Endodermal cell (in vitro differentiated cells): Measurements from ENCODE around the gene NCS1. TPM values are rescaled to one million over a fixed set of nuclear protein-coding genes. Genes with fewer than 3 reads are reported as not detected.
A peak's percentile ranks its signal among the peaks of the same experiment; 100 is the strongest.

Source experiments
- DNase-seq: peaks from one replicate; pipeline ENCODE4 v3.0.0-alpha.2; 2017
- H3K27ac ChIP-seq: 2 replicates; pipeline ENCODE4 v1.5.1; 2013; ENCODE audit warnings: mild to moderate bottlenecking, low read depth, low read length, moderate library complexity
- H3K27me3 ChIP-seq: 2 replicates; pipeline ENCODE4 v1.6.1; 2013; ENCODE audit warnings: mild to moderate bottlenecking, low read length, moderate library complexity; ENCODE audit not compliant: insufficient read depth, control insufficient read depth, poor library complexity, severe bottlenecking
- H3K36me3 ChIP-seq: 2 replicates; pipeline ENCODE4 v1.7.0; 2013; ENCODE audit warnings: mild to moderate bottlenecking, low read length, moderate library complexity; ENCODE audit not compliant: control insufficient read depth, insufficient read depth
- H3K4me1 ChIP-seq: one replicate; pipeline ENCODE4 v1.7.0; 2013; ENCODE audit warnings: low read length; ENCODE audit not compliant: control insufficient read depth, insufficient read depth
- H3K4me3 ChIP-seq: 2 replicates; pipeline ENCODE4 v1.5.1; 2013; ENCODE audit warnings: mild to moderate bottlenecking, low read length, moderate library complexity
- H3K9ac ChIP-seq: 2 replicates; pipeline ENCODE4 v1.6.1; 2013; ENCODE audit warnings: mild to moderate bottlenecking, low read length, moderate library complexity; ENCODE audit not compliant: poor library complexity, severe bottlenecking; ENCODE audit errors: extremely low read depth
- H3K9me3 ChIP-seq: 2 replicates; pipeline ENCODE4 v1.6.1; 2013; ENCODE audit warnings: mild to moderate bottlenecking, low read length, moderate library complexity; ENCODE audit not compliant: control insufficient read depth
- H3K27ac Mint-ChIP-seq: 2 replicates; pipeline ENCODE4 v1.8.0; 2020; ENCODE audit warnings: mixed read lengths
- H3K27me3 Mint-ChIP-seq: 2 replicates; pipeline ENCODE4 v1.8.0; 2021; ENCODE audit warnings: mild to moderate bottlenecking, mixed read lengths; ENCODE audit not compliant: insufficient read depth
- H3K36me3 Mint-ChIP-seq: 2 replicates; pipeline ENCODE4 v1.8.0; 2020; ENCODE audit warnings: low read depth, mixed read lengths
- H3K4me1 Mint-ChIP-seq: 2 replicates; pipeline ENCODE4 v1.8.0; 2020; ENCODE audit warnings: mixed read lengths
- H3K4me3 Mint-ChIP-seq: 2 replicates; pipeline ENCODE4 v1.8.0; 2020; ENCODE audit warnings: mild to moderate bottlenecking, moderate library complexity, mixed read lengths
- H3K9me3 Mint-ChIP-seq: 2 replicates; pipeline ENCODE4 v1.8.0; 2020; ENCODE audit warnings: mild to moderate bottlenecking, mixed read lengths
- CTCF ChIP-seq: fragments of 200-600 bp; sonication (generic); conservative IDR thresholded peaks from 2 replicates; pipeline ENCODE4 v1.5.0; 2021; ENCODE audit warnings: antibody characterized with exemption, mild to moderate bottlenecking
- WGBS, 2 experiments: methylation state at CpG; one replicate each; pipeline versions ENCODE4 v1.1.5 to v1.1.7; 2013; ENCODE audit warnings: missing lambda C conversion rate in 2 of 2, mixed read lengths in 1 of 2; ENCODE audit not compliant: insufficient coverage in 1 of 2, insufficient read length in 1 of 2; 5-methylcytosine and 5-hydroxymethylcytosine counted together
- total RNA-seq, 2 donors: library from RNA; stranded (reverse); fragmentation: NEBNext Ultra II Directional in 1 of 2; extraction: Animal tissue kit (Norgen Biotek cat#: 25700) in 1 of 2; gene quantifications; 2 replicates in 1 of 2; 3 replicates in 1 of 2; pipeline ENCODE4 v1.2.1, GENCODE V29; 2021

Gene NCS1
- total RNA-seq, 2 donors from 2014 or later = 40.6 to 47.7 TPM

- H3K4me3 ChIP-seq = no peak overlapping the region
- no peaks in the 10 kb centered on the region for H3K9me3 ChIP-seq
- peak; percentile 70 for DNase-seq
- H3K36me3 Mint-ChIP-seq = no peaks in the 10 kb centered on the region
- H3K9me3 Mint-ChIP-seq = no peaks in the 10 kb centered on the region
- H3K27ac Mint-ChIP-seq = peak overlapping the region; percentile 75
- H3K4me1 ChIP-seq = no peaks in the 10 kb centered on the region
- no peaks in the 10 kb centered on the region for H3K27me3 Mint-ChIP-seq
- no peak overlapping the region for H3K9ac ChIP-seq
- no peaks in the 10 kb centered on the region for H3K36me3 ChIP-seq
- H3K4me3 Mint-ChIP-seq = no peak overlapping the region
- no peak for TF ChIP-seq CTCF
- H3K27ac ChIP-seq = no peak overlapping the region
- 76 to 79% methylated on average over 19 to 27 of the region's 27 CpGs for WGBS, 2 experiments
- H3K27me3 ChIP-seq = no peaks in the 10 kb centered on the region
- peaks cover 12% of the 10 kb centered on the region for H3K4me1 Mint-ChIP-seq
These were observed 21.6 kb downstream of the NCS1 start for GRCh38 chr9:130193531-130194377.

- H3K27ac Mint-ChIP-seq = no peak overlapping the region
- H3K9me3 Mint-ChIP-seq = no peaks in the 10 kb centered on the region
These were observed 22.3 kb downstream of the NCS1 start for GRCh38 chr9:130194378-130194932.

GRCh38 chr9:130195638-130196037 is 23.4 kb downstream of the NCS1 start:
- Histone ChIP-seq H3K9me3 (no peaks in the 10 kb centered on the region), H3K4me3 (no peak overlapping the region), H3K36me3 (no peaks in the 10 kb centered on the region), H3K9ac (no peak overlapping the region), H3K4me1 (no peaks in the 10 kb centered on the region), H3K27ac (no peak overlapping the region), H3K27me3 (no peaks in the 10 kb centered on the region)
- WGBS, 2 experiments = 86 to 88% methylated on average over 7 to 15 of the region's 15 CpGs
- no peak for TF ChIP-seq CTCF
- no peaks in the 10 kb centered on the region for H3K9me3 Mint-ChIP-seq
- DNase-seq = no peak
- no peak overlapping the region for H3K4me3 Mint-ChIP-seq
- H3K27ac Mint-ChIP-seq = peak overlapping the region; percentile 13
- peaks cover 12% of the 10 kb centered on the region for H3K4me1 Mint-ChIP-seq
- no peaks in the 10 kb centered on the region for H3K27me3 Mint-ChIP-seq
- H3K36me3 Mint-ChIP-seq = no peaks in the 10 kb centered on the region

More at GRCh38 chr9:130194378-130194932, 22.3 kb downstream of the NCS1 start:
- H3K27me3 ChIP-seq = no peaks in the 10 kb centered on the region
- H3K9ac ChIP-seq = no peak overlapping the region
- no peaks in the 10 kb centered on the region for H3K36me3 Mint-ChIP-seq
- 89 to 100% methylated on average over 4 to 8 of the region's 8 CpGs for WGBS, 2 experiments
- TF ChIP-seq CTCF = no peak
- no peak overlapping the region for H3K4me3 Mint-ChIP-seq
- no peak for DNase-seq
- no peak overlapping the region for H3K27ac ChIP-seq
- H3K4me1 Mint-ChIP-seq = peaks cover 12% of the 10 kb centered on the region
- no peak overlapping the region for H3K4me3 ChIP-seq
- no peaks in the 10 kb centered on the region for H3K9me3 ChIP-seq
- H3K4me1 ChIP-seq = no peaks in the 10 kb centered on the region
- no peaks in the 10 kb centered on the region for H3K36me3 ChIP-seq
- H3K27me3 Mint-ChIP-seq = no peaks in the 10 kb centered on the region
